ENCODE measurements around the gene TRIM54.
"Not testable (repeated sequence)": the region's sequence is repeated elsewhere in the genome, so short reads cannot be mapped to it uniquely, and the experiment has no call there.

The TRIM54 gene

GRCh38 chr2:27315122-27315521, 32.9 kb downstream of the TRIM54 start:
- DNase-seq: no peak

- DNase-seq: no peak
Measured at GRCh38 chr2:27316655-27317412, 34.6 kb downstream of the TRIM54 start.

- not testable (repeated sequence) for DNase-seq
Measured at GRCh38 chr2:27319839-27320238, 37.6 kb downstream of the TRIM54 start.

GRCh38 chr2:27320958-27321543, 38.8 kb downstream of the TRIM54 start:
- DNase-seq: no peak

GRCh38 chr2:27322301-27322765, 40.1 kb downstream of the TRIM54 start:
- DNase-seq: peak in 1 of 5 experiments; percentile 34

GRCh38 chr2:27322766-27323595, 40.8 kb downstream of the TRIM54 start, which contains the start of gene MPV17:
Gene MPV17 (minus strand): TSS chr2:27323097. CDS start chr2:27322517, 580 bp downstream.
- peak; percentile 66 to 92 (median 77) for DNase-seq

- DNase-seq: no peak
Measured at GRCh38 chr2:27323596-27324285, 41.5 kb downstream of the TRIM54 start.

GRCh38 chr2:27324720-27325119, 42.5 kb downstream of the TRIM54 start:
- no peak for DNase-seq

GRCh38 chr2:27335311-27335710, 53.1 kb downstream of the TRIM54 start:
- no peak for DNase-seq

GRCh38 chr2:27336173-27336572, 53.9 kb downstream of the TRIM54 start:
- DNase-seq: no peak

- no peak for DNase-seq
Measured at GRCh38 chr2:27347641-27348040, 65.4 kb downstream of the TRIM54 start.

- DNase-seq: no peak
Measured at GRCh38 chr2:27350106-27350693, 68.0 kb downstream of the TRIM54 start.

- DNase-seq: peak in 2 of 5 experiments; percentile 10 to 88
Measured at GRCh38 chr2:27351802-27352598, 69.8 kb downstream of the TRIM54 start.

- DNase-seq: not testable (repeated sequence)
Measured at GRCh38 chr2:27353386-27353761, 71.1 kb downstream of the TRIM54 start.

- no peak for DNase-seq
Measured at GRCh38 chr2:27353762-27354596, 71.8 kb downstream of the TRIM54 start.

GRCh38 chr2:27354597-27354927, 72.3 kb downstream of the TRIM54 start:
- no peak for DNase-seq

GRCh38 chr2:27356056-27356381, 73.8 kb downstream of the TRIM54 start:
- no peak for DNase-seq

GRCh38 chr2:27356382-27357181, 74.4 kb downstream of the TRIM54 start, which contains the start of gene GTF3C2:
Gene GTF3C2 (minus strand): TSS chr2:27356764. CDS start chr2:27343554, 13,210 bp downstream.
- DNase-seq: peak; percentile 75 to 97 (median 88)
